Keratinocyte (primary cell): ENCODE data around the gene MEIS3. TPM values are rescaled to one million over a fixed set of nuclear protein-coding genes. Genes with fewer than 3 reads are reported as not detected.

Experiments used
- DNase-seq: peaks from one replicate; pipeline ENCODE4 v3.0.0-alpha.2; 2011; ENCODE audit warnings: low read depth, missing footprints, low spot score
- FAIRE-seq: peaks from 2 replicates; lab custom pipeline; 2011; peaks lifted over from hg19 to GRCh38; lab: Jason Lieb, UNC
- H2AFZ ChIP-seq: 2 replicates; pipeline ENCODE4 v1.6.0; 2012; ENCODE audit warnings: low read length, control low read depth, inconsistent platforms; ENCODE audit not compliant: control insufficient read depth
- H3K27ac ChIP-seq: 2 replicates; pipeline ENCODE4 v1.5.1; 2011; ENCODE audit warnings: low read length; ENCODE audit not compliant: control insufficient read depth, insufficient read depth
- H3K27me3 ChIP-seq: 3 replicates; pipeline ENCODE4 v1.6.0; 2011; ENCODE audit warnings: low read length; ENCODE audit not compliant: control insufficient read depth, insufficient read depth; ENCODE audit errors: extremely low read depth
- H3K36me3 ChIP-seq, 2 experiments: 2 replicates in 1 of 2; 3 replicates in 1 of 2; pipeline ENCODE4 v1.5.1; 2011; ENCODE audit warnings: low read length in 2 of 2, mild to moderate bottlenecking in 1 of 2; ENCODE audit not compliant: control insufficient read depth in 2 of 2, insufficient read depth in 2 of 2; ENCODE audit errors: extremely low read depth in 1 of 2
- H3K4me1 ChIP-seq: 3 replicates; pipeline ENCODE4 v1.5.1; 2011; ENCODE audit warnings: low read length; ENCODE audit not compliant: control insufficient read depth, insufficient read depth; ENCODE audit errors: extremely low read depth
- H3K4me2 ChIP-seq: 3 replicates; pipeline ENCODE4 v1.6.0; 2011; ENCODE audit warnings: low read depth, low read length; ENCODE audit not compliant: control insufficient read depth, insufficient read depth; ENCODE audit errors: extremely low read depth
- H3K4me3 ChIP-seq, 3 experiments: fragments of 200-600 bp in 1 of 3; sonication (generic) in 1 of 3; 2 replicates in 2 of 3; 3 replicates in 1 of 3; pipeline ENCODE4 v1.5.1; 2011 to 2016; ENCODE audit warnings: low read length in 3 of 3, mild to moderate bottlenecking in 3 of 3, control low read depth in 2 of 3, inconsistent platforms in 1 of 3, low read depth in 1 of 3, mixed read lengths in 1 of 3, mixed run types in 1 of 3, moderate library complexity in 1 of 3; ENCODE audit not compliant: control insufficient read depth in 2 of 3, insufficient read depth in 2 of 3; ENCODE audit errors: extremely low read depth in 1 of 3
- H3K79me2 ChIP-seq: 2 replicates; pipeline ENCODE4 v1.6.0; 2012; ENCODE audit warnings: low read length; ENCODE audit not compliant: control insufficient read depth, insufficient read depth
- H3K9ac ChIP-seq: 3 replicates; pipeline ENCODE4 v1.6.0; 2011; ENCODE audit warnings: low read length; ENCODE audit not compliant: control insufficient read depth, insufficient read depth; ENCODE audit errors: extremely low read depth
- H3K9me1 ChIP-seq: 3 replicates; pipeline ENCODE4 v1.6.0; 2011; ENCODE audit warnings: low read length; ENCODE audit not compliant: control insufficient read depth, insufficient read depth; ENCODE audit errors: extremely low read depth
- H3K9me3 ChIP-seq: 2 replicates; pipeline ENCODE4 v1.5.1; 2012; ENCODE audit warnings: low read depth, low read length; ENCODE audit not compliant: control insufficient read depth
- H4K20me1 ChIP-seq: 3 replicates; pipeline ENCODE4 v1.6.0; 2011; ENCODE audit warnings: low read length; ENCODE audit not compliant: control insufficient read depth, insufficient read depth; ENCODE audit errors: extremely low read depth
- EZH2 ChIP-seq: IDR thresholded peaks from one replicate; pipeline ENCODE4 v1.6.1; 2012; ENCODE audit warnings: inconsistent platforms, mild to moderate bottlenecking, low read length, moderate library complexity
- dilution Hi-C: fragments of 300-500 bp; cut with MboI; formaldehyde crosslinking; loops from one replicate; pipeline ENCODE4 v1.7.0; 2020; ENCODE audit warnings: low sequenced_read_pairs; ENCODE audit not compliant: extremely low pct_ligation_motif_present
- polyA plus RNA-seq, 5 experiments: library from polyadenylated mRNA; depleted of rRNA in 3 of 5; stranded (reverse) in 3 of 5; stranded (forward) in 1 of 5; unstranded in 1 of 5; fragments of >200 nt; gene quantifications; 1 replicate in 1 of 5; 2 replicates in 3 of 5; 3 replicates in 1 of 5; pipeline versions ENCODE4 v1.2.1 to v1.2.3, GENCODE V29; 2011 to 2012; ENCODE audit warnings: missing spikeins in 2 of 5, low read depth in 1 of 5, low replicate concordance in 1 of 5
- TF ChIP-seq, protein P1 (sequence below), 3 experiments: IDR thresholded peaks in 1 of 3; conservative IDR thresholded peaks in 1 of 3; optimal IDR thresholded peaks in 1 of 3; 2 replicates in 2 of 3; 3 replicates in 1 of 3; pipeline versions ENCODE3 to v1.5.1; 2011; ENCODE audit warnings: low read length in 3 of 3, mild to moderate bottlenecking in 3 of 3, moderate library complexity in 2 of 3, control low read depth in 1 of 3, inconsistent platforms in 1 of 3; ENCODE audit not compliant: insufficient read depth in 2 of 3; ENCODE audit errors: extremely low read depth in 1 of 3

The MEIS3 gene
- polyA plus RNA-seq, 1 donor (not counting 4 experiments of a cell fraction or from before 2014, with no cell fraction given) = 1.7 TPM

DNA sequence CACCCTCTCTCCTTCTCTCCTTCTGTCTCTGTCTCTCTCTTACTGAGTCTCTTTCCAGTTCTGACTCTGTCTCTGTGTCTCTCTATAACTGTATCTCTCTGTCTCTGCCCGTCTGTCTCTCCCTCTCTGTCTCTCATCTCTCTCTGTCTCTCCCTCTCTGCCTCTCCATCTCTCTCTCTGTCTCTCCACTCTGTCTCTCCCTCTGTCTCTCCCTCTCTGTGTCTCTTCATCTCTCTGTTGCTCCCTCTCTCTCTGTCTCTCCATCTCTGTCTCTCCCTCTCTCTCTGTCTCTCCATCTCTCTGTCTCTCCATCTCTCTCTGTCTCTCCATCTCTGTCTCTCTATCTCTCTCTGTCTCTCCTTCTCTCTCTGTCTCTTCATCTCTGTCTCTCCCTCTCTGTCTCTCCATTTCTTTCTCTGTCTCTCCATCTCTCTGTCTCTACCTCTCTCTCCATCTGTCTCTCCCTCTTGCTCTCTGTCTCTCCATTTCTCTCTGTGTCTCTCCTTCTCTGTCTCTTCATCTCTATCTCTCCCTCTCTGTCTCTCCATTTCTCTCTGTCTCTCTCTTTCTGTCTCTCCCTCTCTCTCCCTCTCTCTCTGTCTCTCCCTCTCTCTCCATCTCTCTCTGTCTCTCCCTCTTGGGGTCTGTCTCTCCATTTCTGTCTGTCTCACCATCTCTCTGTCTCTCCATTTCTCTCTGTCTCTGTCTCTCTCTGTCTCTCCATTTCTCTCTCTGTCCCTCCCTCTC lies 3.3 kb upstream of the MEIS3 start:
- Histone ChIP-seq H3K9me1 (no peaks in the 10 kb centered on the region), H3K9ac (no peak overlapping the region), H3K27me3 (peaks cover 69% of the 10 kb centered on the region), H2AFZ (no peak overlapping the region), H3K4me3 (no peak overlapping the region), H3K27ac (no peak overlapping the region), H3K79me2 (no peaks in the 10 kb centered on the region), H3K4me2 (no peak overlapping the region), H3K36me3 (no peaks in the 10 kb centered on the region), H3K4me1 (peaks cover 6% of the 10 kb centered on the region), H3K9me3 (no peaks in the 10 kb centered on the region), H4K20me1 (peaks cover 2% of the 10 kb centered on the region)
- peak; percentile 75 for TF ChIP-seq EZH2
- TF ChIP-seq, protein P1, sequence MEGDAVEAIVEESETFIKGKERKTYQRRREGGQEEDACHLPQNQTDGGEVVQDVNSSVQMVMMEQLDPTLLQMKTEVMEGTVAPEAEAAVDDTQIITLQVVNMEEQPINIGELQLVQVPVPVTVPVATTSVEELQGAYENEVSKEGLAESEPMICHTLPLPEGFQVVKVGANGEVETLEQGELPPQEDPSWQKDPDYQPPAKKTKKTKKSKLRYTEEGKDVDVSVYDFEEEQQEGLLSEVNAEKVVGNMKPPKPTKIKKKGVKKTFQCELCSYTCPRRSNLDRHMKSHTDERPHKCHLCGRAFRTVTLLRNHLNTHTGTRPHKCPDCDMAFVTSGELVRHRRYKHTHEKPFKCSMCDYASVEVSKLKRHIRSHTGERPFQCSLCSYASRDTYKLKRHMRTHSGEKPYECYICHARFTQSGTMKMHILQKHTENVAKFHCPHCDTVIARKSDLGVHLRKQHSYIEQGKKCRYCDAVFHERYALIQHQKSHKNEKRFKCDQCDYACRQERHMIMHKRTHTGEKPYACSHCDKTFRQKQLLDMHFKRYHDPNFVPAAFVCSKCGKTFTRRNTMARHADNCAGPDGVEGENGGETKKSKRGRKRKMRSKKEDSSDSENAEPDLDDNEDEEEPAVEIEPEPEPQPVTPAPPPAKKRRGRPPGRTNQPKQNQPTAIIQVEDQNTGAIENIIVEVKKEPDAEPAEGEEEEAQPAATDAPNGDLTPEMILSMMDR (optimal IDR thresholded peaks at IDR 0.05 in 1 of 3, IDR thresholded peaks at IDR 0.05 in 1 of 3, conservative IDR thresholded peaks at IDR 0.05 in 1 of 3; ENCODE audit: extremely low read depth in 1 of 3, insufficient read depth in 2 of 3, low read length in 3 of 3) = no peak
- no peak for DNase-seq
- dilution Hi-C loops = no loop called here
- no peak for FAIRE-seq

DNA sequence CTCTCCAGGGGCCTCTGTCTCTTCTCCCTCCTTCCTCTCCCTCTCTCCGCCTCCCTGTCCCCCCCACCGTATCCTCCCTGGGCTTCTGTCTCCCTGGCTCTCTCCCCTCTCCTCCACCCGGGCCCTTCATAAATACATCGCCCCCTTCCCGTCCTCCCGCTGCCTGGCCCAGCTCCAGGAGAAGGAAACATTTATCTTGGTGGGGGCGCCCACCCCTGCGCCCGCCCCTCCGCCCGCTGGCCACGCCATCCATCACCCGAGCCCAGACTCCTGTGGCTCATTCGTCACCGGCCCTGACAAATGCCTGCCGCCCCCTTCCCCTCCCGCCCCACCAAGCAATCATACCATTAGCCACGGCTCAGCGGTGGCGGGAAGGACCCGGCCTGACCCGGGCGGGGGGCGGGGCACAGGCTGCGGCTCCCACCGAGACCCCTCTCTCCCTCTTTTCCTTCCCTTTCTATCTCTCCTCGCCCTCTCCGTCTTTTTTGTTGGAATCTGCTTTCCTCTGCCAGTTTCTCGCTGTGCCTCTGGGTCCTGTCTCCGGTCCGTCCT lies 2.6 kb upstream of the MEIS3 start:
- no peak overlapping the region for H3K4me3 ChIP-seq
- no peaks in the 10 kb centered on the region for H3K79me2 ChIP-seq
- no peaks in the 10 kb centered on the region for H3K9me1 ChIP-seq
- H3K4me2 ChIP-seq = no peak overlapping the region
- no peak for DNase-seq
- H3K27me3 ChIP-seq = peaks cover 76% of the 10 kb centered on the region
- no peak for FAIRE-seq
- H2AFZ ChIP-seq = no peak overlapping the region
- no peak for TF ChIP-seq EZH2
- TF ChIP-seq, protein P1 (optimal IDR thresholded peaks at IDR 0.05 in 1 of 3, IDR thresholded peaks at IDR 0.05 in 1 of 3, conservative IDR thresholded peaks at IDR 0.05 in 1 of 3; ENCODE audit: extremely low read depth in 1 of 3, insufficient read depth in 2 of 3, low read length in 3 of 3) = no peak
- H3K9ac ChIP-seq = no peak overlapping the region
- H3K27ac ChIP-seq = no peak overlapping the region
- H4K20me1 ChIP-seq = peaks cover 4% of the 10 kb centered on the region
- dilution Hi-C loops = no loop called here
- H3K36me3 ChIP-seq = no peaks in the 10 kb centered on the region
- no peaks in the 10 kb centered on the region for H3K9me3 ChIP-seq
- H3K4me1 ChIP-seq = peaks cover 4% of the 10 kb centered on the region
